HG03457 (cell line): ENCODE results near the gene P3H2.

Experiments used
- ATAC-seq: cut with Tn5 transposase; IDR thresholded peaks from one replicate; pipeline ENCODE4 v1.9.1; 2021; ENCODE audit warnings: moderate number of reproducible peaks; ENCODE audit not compliant: unreplicated experiment

P3H2 gene

DNA sequence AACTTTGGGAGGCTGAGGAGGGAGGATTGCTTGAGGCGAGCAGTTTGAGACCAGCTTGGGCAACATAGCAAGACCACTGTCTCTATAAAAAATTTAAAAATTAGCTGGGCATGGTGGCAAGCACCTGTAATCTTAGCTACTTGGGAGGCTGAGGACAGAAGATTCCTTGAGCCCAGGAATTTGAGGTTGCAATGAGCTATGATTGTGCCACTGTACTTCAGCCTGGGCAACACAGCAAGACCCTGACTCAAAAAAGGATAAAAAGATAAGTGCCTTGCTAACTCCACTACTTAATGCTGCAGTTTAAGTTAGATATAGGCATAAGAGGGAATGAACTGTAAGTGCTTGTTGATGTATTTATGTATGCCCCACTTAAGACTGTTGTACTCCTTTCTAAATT is 102.2 kb downstream of the P3H2 start:
- no peak for ATAC-seq

DNA sequence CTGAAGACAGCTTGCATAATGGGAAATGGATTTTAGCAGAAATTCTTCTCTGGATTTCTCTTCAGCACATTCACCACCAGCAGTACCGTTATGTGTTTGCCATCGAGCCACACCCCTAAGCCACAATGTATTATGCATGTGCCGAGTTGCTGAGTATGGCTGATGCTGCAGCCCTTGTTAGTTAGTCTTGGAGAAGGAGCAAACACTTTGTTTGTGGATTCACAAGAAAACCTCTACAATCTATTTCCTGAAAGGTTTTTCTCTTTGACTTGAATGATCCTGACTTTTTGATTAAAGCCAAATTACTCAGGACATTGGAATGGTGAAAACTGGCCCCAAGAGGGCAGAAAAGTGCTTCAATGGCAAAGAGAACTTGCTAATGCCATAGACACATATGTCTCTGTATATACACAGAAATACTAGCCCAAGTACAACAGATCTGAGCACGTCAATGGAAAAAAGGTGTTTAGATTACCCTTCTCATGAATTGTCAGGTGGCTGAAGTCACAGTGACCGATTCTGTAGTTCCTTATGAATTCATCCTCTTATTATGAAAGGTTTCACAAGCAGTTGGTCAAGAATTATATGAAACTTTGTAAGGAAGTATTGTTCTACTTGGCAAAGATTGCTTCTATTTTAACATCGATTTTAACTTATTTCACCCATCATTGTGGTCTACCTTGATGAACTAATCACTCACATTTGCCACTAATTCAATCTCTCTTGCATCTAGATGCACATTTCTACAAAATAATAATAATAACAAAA is 103.0 kb downstream of the P3H2 start:
- no peak for ATAC-seq

- ATAC-seq: no peak
Observed at GRCh38 chr3:190016966-190017365, 103.7 kb downstream of the P3H2 start.

GRCh38 chr3:190014940-190015339 is 105.8 kb downstream of the P3H2 start:
- ATAC-seq: no peak

GRCh38 chr3:190013943-190014924 is 106.5 kb downstream of the P3H2 start:
- ATAC-seq: no peak

- ATAC-seq: no peak
Observed at GRCh38 chr3:190012784-190013183, 107.9 kb downstream of the P3H2 start.

- no peak for ATAC-seq
Observed at GRCh38 chr3:190012314-190012782, 108.3 kb downstream of the P3H2 start.

GRCh38 chr3:190010486-190010885 is 110.2 kb downstream of the P3H2 start:
- no peak for ATAC-seq

DNA sequence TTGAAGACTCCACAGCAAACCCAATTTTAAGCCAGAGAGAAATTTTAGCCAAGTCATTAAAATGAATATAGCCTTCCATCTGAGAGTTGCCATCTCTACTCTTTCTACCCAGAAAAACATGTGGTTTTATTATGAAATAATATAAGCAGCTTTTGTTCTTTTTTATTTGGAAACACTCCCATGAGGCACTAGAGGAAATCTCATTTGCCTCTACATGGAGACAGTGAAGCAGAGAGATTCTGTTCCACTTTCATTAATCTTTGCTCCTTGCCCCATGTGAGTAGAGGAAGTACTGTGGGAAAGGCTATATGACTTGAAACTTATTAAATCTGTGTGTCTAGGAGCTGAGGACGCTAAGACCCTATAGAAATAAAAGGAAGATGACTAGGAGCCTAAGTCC is 111.1 kb downstream of the P3H2 start:
- ATAC-seq: no peak

- no peak for ATAC-seq
Observed at GRCh38 chr3:190008432-190008831, 112.3 kb downstream of the P3H2 start.

DNA sequence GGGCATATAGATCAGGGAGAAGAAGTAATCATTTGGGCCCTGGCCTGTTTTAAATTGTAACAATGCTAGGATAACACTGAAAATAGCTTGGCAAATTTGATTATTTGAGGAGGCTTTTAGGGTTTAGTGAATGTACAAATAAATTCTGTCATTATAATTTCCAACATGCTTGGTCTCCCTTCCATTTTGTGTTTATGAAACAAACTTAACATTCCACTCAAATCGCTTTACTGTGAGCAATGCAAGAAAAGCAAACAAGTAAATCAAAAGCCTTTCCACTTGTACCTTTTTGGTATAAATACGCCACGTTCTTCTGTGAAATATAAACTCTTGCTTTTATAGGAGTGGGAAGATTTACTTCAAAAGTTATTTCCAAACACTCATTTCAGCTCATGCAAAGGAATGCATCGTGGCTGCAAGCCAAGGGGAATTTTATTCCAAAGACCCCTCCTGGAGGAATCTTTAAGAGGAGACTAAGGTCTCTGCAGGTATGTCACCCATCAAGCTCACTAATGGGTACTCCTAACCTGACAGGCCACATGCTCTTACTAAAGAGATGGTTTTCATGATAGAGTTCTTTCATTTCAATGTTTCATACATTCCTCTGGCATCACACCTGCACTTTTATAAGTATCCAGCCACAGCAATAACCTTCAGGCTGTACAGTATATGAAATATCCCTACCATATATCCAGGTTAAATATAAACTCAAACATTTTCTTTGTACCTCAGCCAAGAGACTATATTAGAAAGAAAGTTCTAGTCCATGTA is 115.2 kb downstream of the P3H2 start:
- ATAC-seq: no peak

DNA sequence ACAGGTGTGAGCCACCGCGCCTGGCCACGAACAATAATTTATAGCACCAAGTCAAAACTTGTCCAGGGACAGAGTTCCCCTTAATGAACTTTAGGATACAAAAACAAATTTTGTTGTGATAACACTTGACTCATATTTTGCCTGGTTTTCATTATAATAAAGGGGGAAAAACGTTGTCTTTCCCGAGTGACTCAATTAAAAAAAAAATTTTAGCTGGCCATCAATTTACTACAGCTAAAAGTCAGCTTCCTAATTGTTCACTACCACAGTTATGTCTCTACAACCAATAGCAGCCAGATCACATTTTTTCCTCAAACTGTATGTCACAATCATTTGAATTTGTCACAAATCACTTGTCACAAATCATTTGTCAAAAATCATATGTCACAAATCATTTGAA is 116.0 kb downstream of the P3H2 start:
- no peak for ATAC-seq

DNA sequence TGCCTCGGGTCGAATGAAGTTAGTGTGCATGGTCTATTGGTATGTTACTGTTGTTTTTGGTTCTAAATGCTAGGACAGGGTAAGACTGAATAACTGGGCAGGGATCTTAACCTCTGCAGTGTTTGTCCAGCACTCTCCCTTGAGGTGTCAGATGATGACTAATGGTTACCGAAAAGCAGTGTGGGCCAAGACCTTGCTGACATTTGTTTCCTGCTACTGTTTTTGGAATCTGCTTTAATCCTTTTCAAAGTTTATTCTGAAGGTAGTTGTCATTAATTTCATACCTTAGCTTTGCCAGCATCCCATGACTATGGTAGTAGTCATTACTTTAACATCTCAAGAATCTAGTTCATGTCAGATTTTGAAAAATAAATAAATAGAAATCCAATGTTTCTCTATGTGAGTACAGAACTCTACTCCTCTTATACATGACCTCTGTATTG is 117.0 kb downstream of the P3H2 start:
- no peak for ATAC-seq

DNA sequence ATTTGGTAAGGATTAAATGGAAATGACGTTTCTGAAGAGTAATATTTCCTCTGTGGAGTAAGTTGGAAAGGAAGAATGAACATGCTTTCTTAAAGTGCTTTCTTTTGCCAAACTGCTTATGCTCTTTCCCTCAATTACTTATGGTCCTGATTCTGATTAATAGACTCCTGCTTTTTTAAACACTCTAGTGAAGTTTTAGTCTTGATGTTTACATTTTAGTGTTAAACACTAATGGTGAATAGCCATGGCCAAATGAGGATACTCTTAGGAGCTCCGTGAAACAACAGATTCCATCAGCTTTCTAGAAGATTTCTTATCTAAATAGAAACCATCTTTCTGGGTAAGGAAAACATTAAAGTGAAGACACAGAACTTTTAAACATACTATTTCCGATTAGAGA is 117.6 kb downstream of the P3H2 start:
- ATAC-seq: no peak

DNA sequence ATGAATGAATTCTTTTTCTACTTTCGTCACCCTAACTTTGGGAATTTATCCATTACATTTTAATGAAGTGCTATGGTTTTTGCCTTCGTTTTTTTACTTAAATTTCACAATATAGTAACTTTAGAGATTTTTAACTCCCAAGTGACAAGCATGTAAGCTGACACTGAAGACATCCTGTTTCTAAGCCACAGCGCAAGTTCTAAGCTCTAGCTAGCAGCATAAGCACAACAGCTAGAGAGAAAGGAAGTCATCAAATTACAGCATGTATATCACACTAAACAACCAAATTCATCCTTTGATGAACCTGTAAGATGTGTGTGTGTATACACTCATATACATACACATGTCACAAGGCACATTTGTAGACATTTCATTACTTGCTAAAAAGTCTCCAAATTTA is 119.3 kb downstream of the P3H2 start:
- no peak for ATAC-seq

DNA sequence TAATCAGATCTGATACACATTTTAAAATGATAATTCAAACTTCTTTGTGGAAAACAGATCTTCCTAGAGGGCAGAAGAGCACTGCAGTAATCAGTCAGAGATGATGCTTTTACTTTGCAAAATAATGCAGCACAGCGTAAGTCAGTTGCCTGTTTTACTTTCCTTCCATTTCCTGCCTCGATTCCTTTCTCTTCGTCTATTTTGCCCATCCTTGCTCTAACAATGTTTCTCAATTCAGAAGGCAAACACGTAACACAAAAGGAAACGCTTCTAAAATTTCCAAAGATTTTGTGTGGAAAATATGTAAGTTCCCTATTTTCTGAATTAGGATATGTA is 119.9 kb downstream of the P3H2 start:
- ATAC-seq: no peak

- ATAC-seq: no peak
Observed at GRCh38 chr3:190000187-190000860, 120.4 kb downstream of the P3H2 start.

DNA sequence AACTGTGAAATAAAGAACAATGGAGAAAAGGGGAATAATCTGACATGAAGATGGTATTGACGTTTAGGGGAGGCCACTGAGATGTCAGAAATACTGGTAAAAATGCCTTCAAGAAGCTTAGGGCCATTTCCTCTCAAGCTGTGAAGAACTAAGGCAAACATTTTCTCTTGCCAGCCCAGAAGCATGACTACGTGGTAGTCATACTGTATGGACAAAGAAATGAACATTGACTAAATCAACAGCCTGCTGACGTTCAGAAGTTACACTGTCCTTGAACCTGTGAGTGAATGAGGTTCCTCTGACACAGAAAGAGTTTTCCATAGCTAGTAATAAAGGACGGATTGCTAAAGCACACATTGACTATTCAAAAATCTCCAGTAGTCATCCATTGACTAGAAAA is 121.0 kb downstream of the P3H2 start:
- ATAC-seq: no peak

- no peak for ATAC-seq
Observed at GRCh38 chr3:189995129-189995528, 125.6 kb downstream of the P3H2 start.

DNA sequence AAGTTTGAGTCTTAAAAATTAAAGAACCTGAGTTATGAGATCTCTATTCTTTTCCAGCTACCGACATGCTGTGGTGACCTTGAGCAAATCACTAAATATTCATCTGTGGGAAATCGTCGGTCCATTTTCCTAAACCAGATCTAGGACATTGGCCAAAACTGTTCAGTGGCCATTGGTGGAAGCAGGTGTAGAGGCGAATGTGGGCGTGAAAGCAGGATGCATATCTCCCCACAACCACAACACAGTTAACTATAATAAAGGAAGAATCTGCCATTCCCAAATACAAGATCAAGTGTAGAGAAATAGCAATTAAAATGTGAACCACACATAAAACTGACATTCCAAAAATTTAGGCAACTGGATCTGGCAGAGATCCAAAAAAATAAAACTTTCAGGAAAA is 129.9 kb downstream of the P3H2 start:
- no peak for ATAC-seq

- no peak for ATAC-seq
Observed at GRCh38 chr3:189988854-189989253, 131.8 kb downstream of the P3H2 start.
